ENCODE results near the gene SLC35F6.
"Not testable (repeated sequence)": the region's sequence is repeated elsewhere in the genome, so short reads cannot be mapped to it uniquely, and the experiment has no call there.

SLC35F6 gene

DNA sequence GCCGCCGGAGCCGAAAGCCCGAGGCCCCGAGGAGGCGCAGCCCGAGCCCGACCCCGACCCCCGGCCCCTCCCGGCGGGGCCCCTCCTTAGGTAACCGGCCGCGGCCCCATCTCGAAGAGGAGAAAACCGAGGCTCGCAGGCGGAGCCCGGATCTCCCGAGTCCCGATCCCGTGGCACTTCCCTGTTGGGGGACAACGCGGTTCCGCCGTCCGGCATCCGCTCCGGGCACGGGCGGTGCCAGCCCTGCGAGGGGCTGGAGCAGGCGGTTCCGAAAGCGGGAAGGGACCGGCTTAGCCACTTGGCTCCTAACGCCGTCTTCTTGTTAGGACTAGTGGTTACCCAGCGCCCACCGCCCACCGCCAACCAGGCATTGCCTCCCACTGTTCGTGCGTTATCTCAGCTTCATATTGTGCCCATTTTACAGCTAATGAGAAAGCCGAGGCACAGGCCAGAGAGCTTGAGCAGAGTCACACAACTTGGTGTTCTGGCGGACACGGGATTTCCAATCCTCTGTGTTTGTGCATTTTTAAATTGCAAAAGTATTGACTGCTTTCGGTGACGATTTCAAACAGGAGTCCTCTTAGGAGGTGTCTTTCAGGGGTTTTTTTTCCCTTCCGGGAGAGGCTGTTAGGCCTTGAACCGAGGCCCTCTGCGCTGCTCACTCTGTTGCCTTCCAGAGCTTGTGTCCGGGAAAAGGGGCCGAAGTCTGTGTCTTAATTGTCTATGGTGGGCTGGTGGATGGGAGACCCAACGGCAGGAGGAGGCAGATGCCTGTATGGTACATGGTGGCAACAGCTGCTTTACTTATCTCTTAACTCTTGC lies 22.3 kb downstream of the SLC35F6 start:
- DNase-seq: peak in 1 of 2 experiments; percentile 29

DNA sequence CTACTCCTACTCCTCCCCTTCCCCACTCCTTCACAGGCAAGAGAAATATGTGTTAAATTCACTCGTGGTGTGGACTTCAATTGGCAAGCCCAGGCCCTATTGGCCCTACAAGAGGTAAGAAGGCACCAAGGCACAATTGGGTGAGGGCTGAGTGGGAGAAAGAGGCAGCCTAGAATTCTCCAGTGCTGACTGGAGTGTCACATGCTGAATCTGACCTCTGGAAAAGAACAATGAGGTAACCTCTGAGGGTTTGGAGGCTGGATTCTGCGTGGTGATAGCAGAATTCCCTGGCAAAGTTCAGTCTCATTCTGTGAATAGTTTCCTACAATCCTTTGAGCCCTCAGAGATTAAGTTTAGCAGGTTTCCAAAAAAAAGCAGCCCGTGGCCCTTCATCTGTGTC lies 28.6 kb downstream of the SLC35F6 start:
- no peak for DNase-seq

DNA sequence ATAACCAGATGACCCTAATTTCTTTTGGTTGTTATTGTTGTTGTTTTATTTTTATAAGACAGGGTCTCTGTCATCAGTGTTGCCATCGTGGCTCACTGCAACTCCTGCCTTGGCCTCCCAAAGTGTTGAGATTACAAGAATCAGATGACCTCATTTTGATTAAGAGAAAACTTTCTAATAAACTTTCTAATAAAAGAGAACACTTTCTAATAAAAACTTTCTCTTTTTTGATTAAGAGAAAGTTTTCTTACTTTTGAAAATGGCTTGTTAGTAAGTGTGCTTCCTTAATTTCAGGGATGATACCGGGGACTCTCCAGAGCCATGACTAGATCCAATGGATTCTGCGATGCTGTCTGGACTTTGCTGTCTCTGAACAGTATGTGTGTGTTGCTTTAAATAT lies 29.4 kb downstream of the SLC35F6 start:
- no peak for DNase-seq

DNA sequence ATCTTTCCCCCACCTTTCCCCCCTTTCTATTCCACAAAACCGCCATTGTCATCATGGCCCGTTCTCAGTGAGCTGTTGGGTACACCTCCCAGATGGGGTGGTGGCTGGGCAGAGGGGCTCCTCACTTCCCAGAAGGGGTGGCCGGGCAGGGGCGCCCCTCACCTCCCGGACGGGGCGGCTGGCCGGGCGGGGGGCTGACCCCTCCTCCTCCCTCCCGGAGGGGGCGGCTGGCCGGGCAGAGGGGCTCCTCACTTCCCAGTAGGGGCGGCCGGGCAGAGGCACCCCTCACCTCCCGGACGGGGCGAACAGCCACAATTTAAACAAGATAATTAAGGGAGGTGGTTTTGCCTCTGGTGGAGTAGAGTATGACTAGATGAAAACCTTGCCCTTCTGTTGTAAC lies 31.1 kb downstream of the SLC35F6 start:
- not testable (repeated sequence) for DNase-seq

DNA sequence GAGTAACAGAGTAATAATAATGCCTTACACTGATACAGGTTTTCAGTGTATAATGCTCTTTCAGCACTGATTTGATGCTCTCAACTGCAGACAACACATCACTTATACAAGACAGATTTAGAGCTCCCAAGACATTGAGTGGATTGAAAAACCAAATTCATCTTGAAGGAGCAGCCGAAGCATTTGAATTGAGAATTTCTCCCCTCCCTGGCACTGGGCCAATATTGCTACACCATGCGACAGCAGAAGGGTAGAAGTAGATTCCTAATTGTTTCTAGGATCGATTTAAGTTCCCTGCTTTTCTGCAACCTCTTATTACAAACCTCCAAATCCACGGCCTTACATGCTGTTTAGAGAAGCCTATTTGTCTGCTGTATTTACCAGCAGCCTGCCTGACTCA lies 37.2 kb downstream of the SLC35F6 start:
- no peak for DNase-seq

DNA sequence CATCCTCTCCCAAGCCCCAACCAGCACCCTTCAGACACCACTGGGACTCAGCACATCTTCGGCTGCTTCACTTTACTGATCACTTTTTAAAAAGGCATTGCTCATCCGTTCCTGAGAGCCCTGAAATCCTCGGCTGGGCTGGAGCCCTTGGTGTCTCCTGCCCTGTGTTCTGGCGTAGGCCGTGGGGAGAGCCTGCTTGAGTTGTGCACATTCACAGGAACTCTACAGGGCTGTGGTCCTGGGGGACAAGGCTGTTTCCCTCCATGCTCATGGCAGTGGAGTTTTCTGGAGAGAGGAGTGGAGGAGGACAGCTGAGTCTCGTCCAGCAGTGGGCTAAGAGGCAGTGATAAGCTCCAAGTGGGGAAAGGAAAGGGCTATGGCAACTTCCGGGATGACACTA lies 37.7 kb downstream of the SLC35F6 start:
- DNase-seq: no peak

DNA sequence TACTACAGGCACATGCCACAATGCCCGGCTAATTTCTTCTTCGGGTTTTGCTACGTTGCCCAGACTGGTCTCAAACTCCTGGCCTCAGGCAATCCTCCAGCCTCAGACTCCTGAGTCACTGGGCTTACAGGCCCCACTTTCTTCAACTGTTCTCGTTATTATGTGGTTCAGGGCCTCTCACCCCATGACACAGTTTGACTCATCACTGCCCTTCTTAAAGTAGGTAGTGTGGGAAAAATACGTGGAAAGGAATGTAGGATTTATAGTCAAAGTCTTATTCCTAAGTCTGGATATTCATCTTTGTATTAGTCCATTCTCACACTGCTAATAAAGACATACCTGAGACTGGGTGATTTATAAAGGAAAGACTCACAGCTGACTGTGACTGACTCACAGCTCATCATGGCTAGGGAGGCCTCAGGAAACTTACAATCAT lies 41.2 kb downstream of the SLC35F6 start:
- no peak for DNase-seq

DNA sequence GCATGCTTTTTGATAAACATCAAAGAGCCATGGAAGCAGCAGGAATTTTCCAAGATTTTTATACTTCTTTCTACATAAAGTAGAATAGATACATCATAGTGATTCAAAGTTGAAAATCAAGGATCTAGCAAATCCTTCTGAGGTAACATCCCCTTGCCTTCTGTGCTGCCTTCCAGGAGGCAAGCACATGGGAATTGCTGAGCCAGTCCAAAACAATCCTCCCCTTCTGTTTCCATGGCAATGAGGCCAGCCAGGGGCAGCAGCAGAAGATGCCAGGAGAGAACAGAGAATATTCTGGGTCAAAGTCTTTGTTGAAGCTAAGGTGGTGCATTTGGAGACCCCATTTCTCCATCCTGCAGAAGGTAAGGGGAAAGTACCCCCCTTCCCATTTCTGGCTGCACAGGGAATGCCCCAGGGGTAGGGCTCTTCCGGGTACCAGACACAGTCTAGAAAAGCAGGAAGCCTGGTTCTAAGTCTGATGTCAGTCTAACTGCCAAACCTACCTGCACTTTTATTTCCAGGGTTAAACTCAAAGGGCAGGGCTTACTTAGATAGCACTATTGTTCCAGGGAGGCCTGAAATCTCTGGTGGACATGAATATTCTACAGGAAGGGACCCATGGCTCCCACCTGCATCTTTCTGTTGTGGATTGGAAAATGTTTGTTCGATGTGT lies 43.8 kb downstream of the SLC35F6 start:
- DNase-seq: no peak

DNA sequence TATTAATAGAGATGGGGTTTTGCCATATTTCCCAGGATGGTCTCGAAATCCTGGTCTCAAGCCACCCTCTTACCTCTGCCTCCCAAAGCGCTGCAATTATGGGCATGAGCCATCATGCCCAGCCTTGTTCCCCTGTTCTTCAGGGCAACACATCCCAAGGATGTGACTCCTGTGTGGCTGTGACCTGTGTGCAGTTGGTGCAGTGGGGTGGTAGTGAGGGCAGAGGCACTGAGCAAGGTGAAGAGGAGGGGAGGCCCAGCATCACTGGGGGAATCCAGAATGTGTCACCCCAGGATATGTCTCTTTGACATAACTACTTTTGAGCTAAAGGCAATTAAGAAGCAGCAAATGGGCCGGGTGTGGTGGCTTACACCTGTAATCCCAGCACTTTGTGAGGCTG lies 45.1 kb downstream of the SLC35F6 start:
- no peak for DNase-seq

DNA sequence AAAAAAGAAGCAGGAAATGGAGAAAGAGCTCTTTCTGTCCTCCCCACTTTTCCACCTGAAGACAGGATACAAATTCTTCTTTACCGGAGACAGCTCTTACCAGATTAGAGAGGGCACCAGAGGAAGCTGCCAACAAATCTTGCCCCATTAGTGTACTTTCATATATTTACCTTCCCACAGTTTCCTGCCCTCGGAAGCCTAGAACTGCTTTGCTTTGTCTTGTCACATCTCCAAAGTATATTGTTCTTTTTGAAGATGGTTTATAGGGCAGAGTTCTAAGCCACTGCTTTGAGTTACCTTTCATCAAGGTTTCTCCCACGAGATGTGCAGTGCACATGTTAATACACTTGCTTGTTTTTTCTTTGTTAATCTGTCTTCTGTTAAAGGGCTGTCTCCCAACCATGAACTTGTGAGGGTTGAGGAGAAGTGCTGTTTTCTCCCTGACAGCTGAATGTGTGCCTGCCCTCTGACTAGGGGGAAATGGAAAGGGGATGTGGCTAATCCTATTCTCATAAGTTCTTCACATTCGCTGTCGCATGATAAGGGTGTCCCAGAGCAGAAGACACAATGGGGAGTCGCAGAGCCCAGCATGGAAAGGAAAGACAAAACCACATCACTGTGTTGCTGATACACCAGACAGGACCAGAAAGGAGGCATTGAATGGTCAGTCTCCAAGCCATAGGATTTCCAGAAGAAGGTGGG lies 45.9 kb downstream of the SLC35F6 start:
- peak; percentile 81 to 85 for DNase-seq

DNA sequence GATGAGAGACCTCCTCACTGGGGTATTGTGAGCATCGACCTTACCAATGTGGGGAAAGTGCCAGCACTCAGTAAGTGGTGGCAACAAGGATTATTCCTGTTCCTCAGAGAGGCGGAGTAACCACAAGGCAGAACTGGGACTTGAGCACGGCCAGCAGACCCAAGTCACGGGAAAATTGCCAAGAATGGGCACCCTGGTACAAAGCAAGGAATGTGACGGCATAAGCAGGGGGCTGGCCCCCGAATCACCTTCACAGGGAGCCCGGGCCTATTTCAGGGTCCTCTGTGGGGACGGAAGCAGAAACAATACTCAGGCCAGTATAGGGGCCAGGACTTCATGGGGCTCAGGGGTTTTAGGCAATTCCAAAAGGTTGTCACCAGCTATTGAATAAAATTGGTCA lies 47.2 kb downstream of the SLC35F6 start:
- DNase-seq: no peak

DNA sequence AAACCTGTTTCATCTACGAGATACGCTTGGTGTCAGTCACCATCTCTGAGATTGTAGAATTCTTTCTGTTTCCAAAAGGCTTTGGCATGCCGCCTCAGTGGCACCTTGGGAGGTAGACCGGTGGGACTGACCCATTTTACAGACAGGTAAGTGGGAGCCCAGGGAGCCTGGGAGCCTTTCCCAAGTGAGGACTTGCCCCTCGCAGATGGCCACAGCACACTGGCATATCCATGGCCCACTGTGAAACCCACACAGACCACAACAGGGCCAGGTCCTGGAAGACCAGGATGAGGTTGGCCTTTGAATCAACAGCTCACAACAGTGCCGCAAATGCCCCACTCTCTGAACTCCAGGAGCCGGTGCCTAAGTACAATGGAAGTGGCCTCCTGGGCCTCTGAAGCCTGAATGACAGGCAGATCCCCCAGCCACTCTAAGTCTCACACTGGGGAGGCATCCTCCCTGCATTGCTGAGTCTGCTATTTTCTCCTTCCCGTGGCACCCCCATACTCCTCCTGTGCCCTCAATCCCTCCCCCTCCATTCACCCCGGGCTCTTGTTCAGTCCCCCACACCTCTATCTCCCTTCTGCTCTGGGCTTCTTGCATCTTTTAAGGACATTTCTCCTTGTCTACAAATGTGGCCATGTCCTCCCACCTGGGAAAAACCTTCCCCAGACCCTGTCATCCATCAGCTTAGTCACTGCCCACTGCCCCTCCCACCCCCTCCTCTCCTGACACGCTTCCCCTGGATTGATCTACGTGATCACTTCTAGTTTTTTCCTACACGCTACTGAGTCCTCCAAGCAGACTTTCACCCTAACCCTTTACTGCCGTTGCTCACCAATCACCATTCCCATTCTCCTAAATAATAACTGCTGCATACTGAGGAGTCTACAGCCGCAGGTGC lies 48.0 kb downstream of the SLC35F6 start:
- DNase-seq: no peak

DNA sequence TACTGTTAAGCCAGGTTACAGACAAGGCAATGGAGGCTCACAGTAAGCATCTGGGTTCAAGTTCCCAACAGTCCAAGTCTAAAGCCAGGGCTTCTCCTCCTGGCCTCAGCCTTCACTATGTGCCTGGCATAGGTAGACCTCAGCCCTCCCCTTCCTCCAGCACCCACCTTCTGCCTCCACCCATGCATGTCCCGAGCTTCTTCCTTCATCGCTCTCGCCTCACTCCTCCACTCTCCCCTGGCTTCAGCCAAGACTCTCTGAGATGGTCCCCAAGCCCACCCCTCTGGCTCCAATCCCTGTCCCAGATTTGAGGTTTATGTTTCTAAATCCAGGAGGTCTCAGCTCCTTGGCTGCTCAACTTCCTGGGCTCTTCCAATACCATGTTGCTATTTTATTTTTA lies 48.6 kb downstream of the SLC35F6 start:
- no peak for DNase-seq

DNA sequence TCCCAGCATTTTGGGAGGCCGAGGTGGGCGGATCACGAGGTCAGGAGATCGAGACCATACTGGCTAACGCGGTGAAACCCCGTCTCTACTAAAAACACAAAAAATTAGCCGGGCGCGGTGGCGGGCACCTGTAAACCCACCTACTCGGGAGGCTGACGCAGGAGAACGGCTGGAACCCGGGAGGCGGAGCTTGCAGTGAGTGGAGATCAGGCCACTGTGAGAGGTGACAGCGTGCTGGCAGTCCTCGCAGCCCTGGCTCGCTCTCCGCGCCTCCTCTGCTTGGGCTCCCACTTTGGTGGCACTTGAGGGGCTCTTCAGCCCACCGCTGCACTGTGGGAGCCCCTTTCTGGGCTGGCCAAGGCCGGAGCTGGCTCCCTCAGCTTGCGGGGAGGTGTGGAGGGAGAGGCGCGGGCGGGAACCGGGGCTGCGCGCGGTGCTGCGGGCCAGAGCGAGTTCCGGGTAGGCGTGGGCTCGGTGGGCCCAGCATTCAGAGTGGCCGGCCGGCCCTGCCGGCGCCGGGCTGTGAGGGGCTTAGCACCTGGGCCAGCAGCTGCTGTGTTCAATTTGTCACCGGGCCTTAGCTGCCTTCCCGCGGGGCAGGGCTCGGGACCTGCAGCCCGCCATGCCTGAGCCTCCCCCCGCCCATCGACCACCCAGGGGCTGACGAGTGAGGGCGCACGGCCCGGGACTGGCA lies 50.1 kb downstream of the SLC35F6 start:
- DNase-seq: not testable (repeated sequence)

DNA sequence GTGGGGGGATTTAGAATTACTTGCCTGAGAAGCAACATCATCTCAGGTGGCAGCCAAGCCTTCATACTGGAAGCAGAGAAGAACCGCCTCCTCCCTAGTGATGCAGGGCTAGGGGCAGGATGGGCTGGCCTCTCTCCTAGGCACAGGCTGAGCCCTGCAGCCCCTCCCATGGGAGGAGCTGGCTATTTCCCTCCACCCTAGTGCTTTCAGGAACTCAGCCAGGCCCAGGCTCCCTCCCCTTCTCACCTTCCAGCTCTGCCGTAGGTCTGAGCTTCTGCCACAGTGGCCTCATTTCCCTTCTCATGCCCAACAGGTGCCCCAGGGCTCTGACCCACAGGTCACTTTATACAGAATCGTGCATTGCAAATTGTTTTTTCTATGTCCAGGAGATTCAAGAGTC lies 52.8 kb downstream of the SLC35F6 start:
- DNase-seq: no peak

DNA sequence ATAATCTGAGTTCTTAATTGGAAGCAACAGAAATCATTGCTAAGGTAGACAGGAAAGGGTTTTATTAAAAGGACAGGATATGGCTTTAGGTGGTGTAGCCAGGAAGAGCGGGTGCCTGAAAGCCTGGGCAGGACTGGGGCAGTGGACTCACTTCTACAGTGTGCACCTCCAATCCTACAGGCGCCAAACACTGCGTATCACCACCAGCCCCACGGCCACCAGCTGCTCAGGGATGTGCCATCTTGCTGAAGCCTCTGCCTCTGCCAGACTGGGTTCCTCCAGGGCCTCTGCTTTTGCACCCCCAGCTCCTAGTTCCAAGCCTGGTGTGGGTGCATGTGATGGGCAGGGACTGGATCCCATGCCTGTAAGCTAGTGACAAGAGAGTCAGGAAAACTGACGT lies 54.2 kb downstream of the SLC35F6 start:
- no peak for DNase-seq

DNA sequence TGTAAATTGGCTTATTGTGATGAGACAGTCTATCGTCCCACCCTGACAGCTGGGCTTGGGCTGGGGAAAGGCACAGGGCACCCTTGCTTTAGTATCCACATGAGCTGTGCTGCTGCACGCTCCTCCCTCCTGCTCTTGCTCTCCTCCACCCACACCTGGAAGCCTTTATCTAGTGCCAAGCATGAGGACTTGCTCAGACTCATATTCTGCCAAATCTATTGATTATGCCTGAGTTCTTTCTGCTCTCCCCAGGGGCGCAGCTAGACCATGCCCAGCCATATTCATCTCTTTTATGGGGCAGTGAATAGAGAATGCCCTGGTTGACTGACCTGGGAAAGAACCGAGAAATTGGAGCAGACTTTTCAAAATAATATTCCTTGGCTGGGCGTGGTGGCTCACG lies 54.9 kb downstream of the SLC35F6 start:
- DNase-seq: no peak

DNA sequence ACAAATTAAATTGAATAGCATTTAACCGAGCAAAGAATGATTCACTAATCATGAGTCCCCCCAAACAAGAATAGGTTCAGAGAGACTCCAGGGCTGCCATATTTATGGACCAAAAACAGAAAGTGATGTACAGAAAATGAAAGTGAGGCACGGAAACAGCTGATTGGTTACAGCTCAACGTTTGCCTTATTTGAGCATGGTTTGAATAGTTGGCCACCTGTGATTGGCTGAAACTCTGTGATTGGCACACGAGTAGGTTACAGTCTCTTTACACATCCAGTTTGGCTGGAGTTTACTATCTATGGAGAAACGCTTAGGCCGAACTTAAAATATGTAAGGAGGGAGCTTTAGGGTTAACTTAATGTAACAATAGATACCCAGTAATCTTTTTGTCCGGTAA lies 56.8 kb downstream of the SLC35F6 start:
- no peak for DNase-seq

DNA sequence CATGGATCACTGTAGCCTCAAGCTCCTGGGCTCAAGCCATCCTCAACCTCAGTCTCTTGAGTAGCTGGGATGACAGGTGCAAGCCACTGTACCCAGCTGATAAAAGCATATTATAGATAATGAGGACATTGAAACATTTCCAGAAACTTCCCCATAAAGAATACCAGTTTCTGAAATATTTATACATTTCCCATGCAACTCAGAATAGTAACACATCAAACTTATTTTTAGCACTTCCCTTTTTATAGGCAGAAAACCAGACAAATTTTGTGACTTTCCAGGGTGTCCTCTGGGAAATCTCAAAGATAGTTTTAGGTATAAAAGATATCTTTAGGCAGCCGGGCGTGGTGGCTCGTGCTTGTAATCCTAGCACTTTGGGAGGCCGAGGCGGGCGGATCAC lies 58.8 kb downstream of the SLC35F6 start:
- DNase-seq: no peak

All from Kasumi-1 (cell line).